Measurements from ENCODE around the gene ITPRID1.

Gene ITPRID1

GRCh38 chr7:31642681-31643115 lies 128.8 kb downstream of the ITPRID1 start:
- DNase-seq, result no peak

GRCh38 chr7:31646942-31647341 lies 133.1 kb downstream of the ITPRID1 start:
- no peak for DNase-seq

- DNase-seq, result no peak
Measured at GRCh38 chr7:31647511-31647910, 133.6 kb downstream of the ITPRID1 start.

- no peak for DNase-seq
Measured at GRCh38 chr7:31648288-31648687, 134.4 kb downstream of the ITPRID1 start.

GRCh38 chr7:31648880-31649279 lies 135.0 kb downstream of the ITPRID1 start:
- no peak for DNase-seq

GRCh38 chr7:31651234-31652062 lies 137.6 kb downstream of the ITPRID1 start:
- DNase-seq, result no peak

GRCh38 chr7:31652063-31652326 lies 138.1 kb downstream of the ITPRID1 start:
- DNase-seq, result no peak

- DNase-seq, result no peak
Measured at GRCh38 chr7:31663072-31663471, 149.2 kb downstream of the ITPRID1 start.

- DNase-seq, result no peak
Measured at GRCh38 chr7:31664890-31665289, 151.0 kb downstream of the ITPRID1 start.

- DNase-seq, result no peak
Measured at GRCh38 chr7:31665546-31665945, 151.7 kb downstream of the ITPRID1 start.

- no peak for DNase-seq
Measured at GRCh38 chr7:31669461-31669860, 155.6 kb downstream of the ITPRID1 start.

- DNase-seq, result no peak
Measured at GRCh38 chr7:31679574-31680305, 165.8 kb downstream of the ITPRID1 start.

- no peak for DNase-seq
Measured at GRCh38 chr7:31683445-31684225, 169.7 kb downstream of the ITPRID1 start.

- no peak for DNase-seq
Measured at GRCh38 chr7:31687024-31687748, 173.3 kb downstream of the ITPRID1 start, which contains the start of gene PPP1R17. Gene PPP1R17, plus strand, starts transcription at chr7:31687215. Its CDS starts 5,227 bp downstream, at chr7:31692442.

- no peak for DNase-seq
Measured at GRCh38 chr7:31688372-31688771, 174.5 kb downstream of the ITPRID1 start.

- no peak for DNase-seq
Measured at GRCh38 chr7:31688996-31689395, 175.1 kb downstream of the ITPRID1 start.

- no peak for DNase-seq
Measured at GRCh38 chr7:31690935-31691334, 177.0 kb downstream of the ITPRID1 start.

- DNase-seq, result no peak
Measured at GRCh38 chr7:31692451-31692850, 178.6 kb downstream of the ITPRID1 start.

GRCh38 chr7:31692871-31693270 lies 179.0 kb downstream of the ITPRID1 start:
- DNase-seq, result no peak

GRCh38 chr7:31695859-31696614 lies 182.1 kb downstream of the ITPRID1 start:
- no peak for DNase-seq

GRCh38 chr7:31699050-31699449 lies 185.2 kb downstream of the ITPRID1 start:
- DNase-seq, result no peak

GRCh38 chr7:31702354-31702753 lies 188.5 kb downstream of the ITPRID1 start:
- DNase-seq, result no peak
